ENCODE results near the gene TAF1C. TPM values are rescaled to one million over a fixed set of nuclear protein-coding genes. Genes with fewer than 3 reads are reported as not detected.

TAF1C gene
- polyA plus RNA-seq, 1 of the 3 experiments (the other 2 are of a cell fraction), result 49.3 TPM

DNA sequence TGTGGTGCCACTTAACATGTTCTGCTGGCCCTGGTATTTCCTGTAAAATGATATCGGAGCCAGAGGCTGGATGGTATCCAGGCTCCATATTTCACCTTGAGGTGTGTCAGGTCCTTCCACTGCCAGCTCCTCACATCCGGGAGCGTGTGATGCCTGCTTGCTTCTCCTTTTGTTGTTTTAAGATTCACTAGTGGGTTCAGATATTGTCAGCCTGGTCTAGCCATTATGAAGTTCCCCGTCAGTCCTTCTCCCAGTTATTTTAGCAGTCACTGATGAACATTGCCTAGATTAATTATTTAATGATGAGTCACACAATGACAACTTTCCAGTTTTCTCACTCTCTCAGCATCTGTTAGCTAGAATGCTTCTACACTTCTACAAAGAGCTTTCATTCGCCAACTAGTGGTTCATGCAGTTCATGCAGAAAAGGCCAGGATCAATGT, 30.5 kb downstream of the TAF1C start:
- H3K79me2 ChIP-seq (ENCODE audit: insufficient read depth), result no peaks in the 10 kb centered on the region
- no peaks in the 10 kb centered on the region for H3K9me2 ChIP-seq
- no peaks in the 10 kb centered on the region for H4K20me1 ChIP-seq (ENCODE audit: insufficient read depth)
- ChIA-PET CTCF (interaction anchor here (0.6 to 2.2 kb wide), 4 partner anchors 9 to 50 kb away, joined by 3 to 6 read pairs (median 4); partner anchors contain the start of gene TAF1C), POLR2A (no interaction called here)
- H3K9me3 ChIP-seq, result no peaks in the 10 kb centered on the region
- H3K4me3 ChIP-seq (ENCODE audit: low read depth in 2 of 2, low read length in 1 of 2), result no peak overlapping the region
- no peaks in the 10 kb centered on the region for H3K36me3 ChIP-seq (replicated peaks in 1 of 2; ENCODE audit: control insufficient read depth in 1 of 2, insufficient read depth in 2 of 2, low read length in 1 of 2)
- H3K27ac ChIP-seq (ENCODE audit: low read depth in 2 of 2, low read length in 1 of 2), result no peak overlapping the region
- TF ChIP-seq EP300 (IDR thresholded peaks at IDR 0.05; ENCODE audit: borderline replicate concordance in 1 of 2, low read depth in 1 of 2, low read length in 1 of 2) (no peak), RXRA (IDR thresholded peaks at IDR 0.05; ENCODE audit: borderline replicate concordance, low read depth) (no peak), FOXJ3 (CRISPR knock-in tag; IDR thresholded peaks at IDR 0.05) (no peak), TEAD4 (IDR thresholded peaks at IDR 0.05; ENCODE audit: borderline replicate concordance, insufficient read depth) (no peak), TAF1 (IDR thresholded peaks at IDR 0.05; ENCODE audit: borderline replicate concordance, low read depth, low read length) (no peak), GABPA (IDR thresholded peaks at IDR 0.05; ENCODE audit: low read depth) (no peak), RFX5 (IDR thresholded peaks at IDR 0.05; ENCODE audit: low read length) (no peak), RCOR1 (IDR thresholded peaks at IDR 0.05; ENCODE audit: low read length) (no peak), CHD2 (IDR thresholded peaks at IDR 0.05; ENCODE audit: low read length, partially characterized antibody) (no peak), POLR2AphosphoS5 (IDR thresholded peaks at IDR 0.05; ENCODE audit: low read depth, low read length) (no peak), FOSL2 (IDR thresholded peaks at IDR 0.05; ENCODE audit: borderline replicate concordance, low read depth) (no peak), MXI1 (IDR thresholded peaks at IDR 0.05; ENCODE audit: low read depth, low read length) (no peak)
- TF ChIP-seq, protein P1, sequence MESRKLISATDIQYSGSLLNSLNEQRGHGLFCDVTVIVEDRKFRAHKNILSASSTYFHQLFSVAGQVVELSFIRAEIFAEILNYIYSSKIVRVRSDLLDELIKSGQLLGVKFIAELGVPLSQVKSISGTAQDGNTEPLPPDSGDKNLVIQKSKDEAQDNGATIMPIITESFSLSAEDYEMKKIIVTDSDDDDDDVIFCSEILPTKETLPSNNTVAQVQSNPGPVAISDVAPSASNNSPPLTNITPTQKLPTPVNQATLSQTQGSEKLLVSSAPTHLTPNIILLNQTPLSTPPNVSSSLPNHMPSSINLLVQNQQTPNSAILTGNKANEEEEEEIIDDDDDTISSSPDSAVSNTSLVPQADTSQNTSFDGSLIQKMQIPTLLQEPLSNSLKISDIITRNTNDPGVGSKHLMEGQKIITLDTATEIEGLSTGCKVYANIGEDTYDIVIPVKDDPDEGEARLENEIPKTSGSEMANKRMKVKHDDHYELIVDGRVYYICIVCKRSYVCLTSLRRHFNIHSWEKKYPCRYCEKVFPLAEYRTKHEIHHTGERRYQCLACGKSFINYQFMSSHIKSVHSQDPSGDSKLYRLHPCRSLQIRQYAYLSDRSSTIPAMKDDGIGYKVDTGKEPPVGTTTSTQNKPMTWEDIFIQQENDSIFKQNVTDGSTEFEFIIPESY (IDR thresholded peaks at IDR 0.05; ENCODE audit: borderline replicate concordance, low read depth), result no peak
- DNase-seq, result no peak
- peaks cover 0 to 2% of the 10 kb centered on the region in 2 experiments; a peak in 1 of 4 replicates for H3K4me1 ChIP-seq (ENCODE audit: control insufficient read depth in 1 of 2, insufficient read depth in 2 of 2, low read depth in 1 of 2, low read length in 1 of 2)
- no peaks in the 10 kb centered on the region for H3K27me3 ChIP-seq (ENCODE audit: insufficient read depth)
- WGBS (ENCODE audit: low lambda C conversion rate), result 58% methylated on average over 5 of the region's 5 CpGs
- peaks cover 3% of the 10 kb centered on the region for H3F3A ChIP-seq (replicated peaks; ENCODE audit: insufficient read depth)
- H3K4me2 ChIP-seq, result no peak overlapping the region
- no peak overlapping the region for H3K9ac ChIP-seq
- no peak overlapping the region for H2AFZ ChIP-seq (ENCODE audit: low read depth)

DNA sequence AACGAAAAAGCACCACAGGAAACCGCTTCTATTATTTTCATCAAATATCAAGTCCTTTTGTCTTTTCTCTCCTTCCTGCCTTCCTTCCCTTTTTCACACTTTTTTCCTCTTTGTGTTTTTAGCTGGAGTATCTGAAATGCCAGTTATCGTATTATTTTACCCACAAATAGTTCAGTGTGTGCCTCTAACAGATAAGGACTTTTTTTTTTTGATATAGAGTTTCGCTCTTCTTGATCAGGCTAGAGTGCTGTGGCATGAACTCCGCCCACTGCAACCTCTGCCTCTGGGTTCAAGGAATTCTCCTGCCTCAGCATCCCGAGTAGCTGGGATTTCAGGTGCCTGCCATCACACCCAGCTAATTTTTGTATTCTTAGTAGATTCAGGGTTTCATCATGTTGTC, 31.1 kb downstream of the TAF1C start:
- Histone ChIP-seq H3K9me3 (no peaks in the 10 kb centered on the region), H3K36me3 (replicated peaks in 1 of 2; ENCODE audit: control insufficient read depth in 1 of 2, insufficient read depth in 2 of 2, low read length in 1 of 2) (no peaks in the 10 kb centered on the region), H3K27me3 (ENCODE audit: insufficient read depth) (no peaks in the 10 kb centered on the region), H3F3A (replicated peaks; ENCODE audit: insufficient read depth) (peaks cover 3% of the 10 kb centered on the region), H3K4me1 (ENCODE audit: control insufficient read depth in 1 of 2, insufficient read depth in 2 of 2, low read depth in 1 of 2, low read length in 1 of 2) (peaks cover 0 to 2% of the 10 kb centered on the region in 2 experiments; a peak in 1 of 4 replicates), H2AFZ (ENCODE audit: low read depth) (no peak overlapping the region), H3K79me2 (ENCODE audit: insufficient read depth) (no peaks in the 10 kb centered on the region), H3K9ac (no peak overlapping the region), H3K4me3 (ENCODE audit: low read depth in 2 of 2, low read length in 1 of 2) (no peak overlapping the region), H4K20me1 (ENCODE audit: insufficient read depth) (no peaks in the 10 kb centered on the region), H3K9me2 (no peaks in the 10 kb centered on the region), H3K27ac (ENCODE audit: low read depth in 2 of 2, low read length in 1 of 2) (no peak overlapping the region), H3K4me2 (no peak overlapping the region)
- no peak for DNase-seq
- TF ChIP-seq MXI1 (IDR thresholded peaks at IDR 0.05; ENCODE audit: low read depth, low read length), result no peak
- TF ChIP-seq, protein P2, sequence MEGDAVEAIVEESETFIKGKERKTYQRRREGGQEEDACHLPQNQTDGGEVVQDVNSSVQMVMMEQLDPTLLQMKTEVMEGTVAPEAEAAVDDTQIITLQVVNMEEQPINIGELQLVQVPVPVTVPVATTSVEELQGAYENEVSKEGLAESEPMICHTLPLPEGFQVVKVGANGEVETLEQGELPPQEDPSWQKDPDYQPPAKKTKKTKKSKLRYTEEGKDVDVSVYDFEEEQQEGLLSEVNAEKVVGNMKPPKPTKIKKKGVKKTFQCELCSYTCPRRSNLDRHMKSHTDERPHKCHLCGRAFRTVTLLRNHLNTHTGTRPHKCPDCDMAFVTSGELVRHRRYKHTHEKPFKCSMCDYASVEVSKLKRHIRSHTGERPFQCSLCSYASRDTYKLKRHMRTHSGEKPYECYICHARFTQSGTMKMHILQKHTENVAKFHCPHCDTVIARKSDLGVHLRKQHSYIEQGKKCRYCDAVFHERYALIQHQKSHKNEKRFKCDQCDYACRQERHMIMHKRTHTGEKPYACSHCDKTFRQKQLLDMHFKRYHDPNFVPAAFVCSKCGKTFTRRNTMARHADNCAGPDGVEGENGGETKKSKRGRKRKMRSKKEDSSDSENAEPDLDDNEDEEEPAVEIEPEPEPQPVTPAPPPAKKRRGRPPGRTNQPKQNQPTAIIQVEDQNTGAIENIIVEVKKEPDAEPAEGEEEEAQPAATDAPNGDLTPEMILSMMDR (IDR thresholded peaks at IDR 0.05), result no peak
- TF ChIP-seq, protein P3, sequence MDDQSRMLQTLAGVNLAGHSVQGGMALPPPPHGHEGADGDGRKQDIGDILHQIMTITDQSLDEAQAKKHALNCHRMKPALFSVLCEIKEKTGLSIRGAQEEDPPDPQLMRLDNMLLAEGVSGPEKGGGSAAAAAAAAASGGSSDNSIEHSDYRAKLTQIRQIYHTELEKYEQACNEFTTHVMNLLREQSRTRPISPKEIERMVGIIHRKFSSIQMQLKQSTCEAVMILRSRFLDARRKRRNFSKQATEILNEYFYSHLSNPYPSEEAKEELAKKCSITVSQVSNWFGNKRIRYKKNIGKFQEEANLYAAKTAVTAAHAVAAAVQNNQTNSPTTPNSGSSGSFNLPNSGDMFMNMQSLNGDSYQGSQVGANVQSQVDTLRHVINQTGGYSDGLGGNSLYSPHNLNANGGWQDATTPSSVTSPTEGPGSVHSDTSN (IDR thresholded peaks at IDR 0.05), result no peak
- ChIA-PET POLR2A (no interaction called here), CTCF (interaction anchor here (1.2 to 2.2 kb wide), 2 partner anchors 18 to 31 kb away, joined by 4 to 6 read pairs; partner anchors contain the start of gene TAF1C)
- 76% methylated on average over 6 of the region's 6 CpGs for WGBS (ENCODE audit: low lambda C conversion rate)
